SIG-M5 (cell line): ENCODE measurements around the gene MRPS7.
"Not testable (repeated sequence)": the region's sequence is repeated elsewhere in the genome, so short reads cannot be mapped to it uniquely, and the experiment has no call there.

ENCODE experiments used
- DNase-seq: peaks from one replicate; lab custom pipeline; 2025; lab: John Stamatoyannopoulos, UW

The MRPS7 gene

DNA sequence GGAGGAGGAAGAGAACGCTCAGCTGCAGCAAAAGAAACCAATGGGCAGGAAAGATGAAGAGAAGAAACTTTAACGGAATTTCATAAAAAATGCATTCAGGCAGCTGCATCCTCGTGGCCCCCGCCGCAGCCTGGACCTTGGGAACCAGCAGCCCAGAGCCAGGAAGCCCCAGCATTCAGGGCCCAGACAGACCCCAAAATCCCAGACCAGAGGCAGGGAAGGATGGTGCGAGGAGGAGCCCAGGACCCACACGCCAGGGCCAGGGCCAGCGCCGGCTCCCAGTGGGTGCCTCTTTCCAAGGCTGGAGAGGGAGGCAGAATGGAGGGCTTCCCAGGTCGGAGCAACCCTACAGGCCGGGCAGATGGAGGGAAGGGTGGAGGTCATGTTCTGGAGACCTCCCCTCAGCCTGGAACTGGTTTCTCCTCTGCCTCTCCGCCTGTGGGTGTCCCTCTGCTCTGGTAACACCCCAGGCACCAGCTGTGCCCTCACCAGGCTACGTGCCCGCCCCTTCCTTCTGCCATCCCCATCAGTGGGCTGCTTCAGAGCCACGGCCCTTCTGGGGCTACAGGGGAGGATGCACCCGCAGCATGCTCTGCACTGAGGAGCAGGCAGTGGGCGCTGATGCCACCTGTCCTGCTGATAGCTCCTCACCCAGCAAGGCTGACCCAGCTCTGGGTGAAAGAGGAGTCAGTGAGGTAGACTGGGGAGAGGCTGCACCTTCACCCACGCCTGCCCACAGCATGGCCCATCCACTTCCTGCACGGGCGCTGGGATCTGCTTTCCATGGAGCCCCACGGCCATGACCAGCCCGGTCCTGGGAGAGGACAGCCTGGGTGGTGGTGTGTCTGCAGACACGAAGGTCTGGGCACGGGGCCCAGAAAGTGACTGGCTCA lies 10.5 kb downstream of the MRPS7 start:
- DNase-seq: no peak

DNA sequence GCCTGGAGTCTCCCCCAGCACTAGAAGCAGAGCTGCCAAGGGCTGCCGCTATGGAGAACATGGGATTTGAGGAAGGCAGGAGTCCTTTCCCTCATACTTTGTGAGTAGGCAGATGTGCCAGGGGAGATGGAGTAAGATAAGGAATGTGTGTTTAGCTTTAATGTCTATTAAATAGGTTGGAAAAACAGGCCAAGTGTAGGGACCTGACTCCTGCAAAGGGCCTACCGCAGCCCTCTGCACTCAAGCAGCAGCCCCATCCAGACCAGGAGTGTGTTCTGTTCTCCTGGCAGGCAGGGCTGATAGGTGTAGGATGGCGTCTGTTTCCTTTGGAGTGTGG lies 11.1 kb downstream of the MRPS7 start:
- DNase-seq: no peak

DNA sequence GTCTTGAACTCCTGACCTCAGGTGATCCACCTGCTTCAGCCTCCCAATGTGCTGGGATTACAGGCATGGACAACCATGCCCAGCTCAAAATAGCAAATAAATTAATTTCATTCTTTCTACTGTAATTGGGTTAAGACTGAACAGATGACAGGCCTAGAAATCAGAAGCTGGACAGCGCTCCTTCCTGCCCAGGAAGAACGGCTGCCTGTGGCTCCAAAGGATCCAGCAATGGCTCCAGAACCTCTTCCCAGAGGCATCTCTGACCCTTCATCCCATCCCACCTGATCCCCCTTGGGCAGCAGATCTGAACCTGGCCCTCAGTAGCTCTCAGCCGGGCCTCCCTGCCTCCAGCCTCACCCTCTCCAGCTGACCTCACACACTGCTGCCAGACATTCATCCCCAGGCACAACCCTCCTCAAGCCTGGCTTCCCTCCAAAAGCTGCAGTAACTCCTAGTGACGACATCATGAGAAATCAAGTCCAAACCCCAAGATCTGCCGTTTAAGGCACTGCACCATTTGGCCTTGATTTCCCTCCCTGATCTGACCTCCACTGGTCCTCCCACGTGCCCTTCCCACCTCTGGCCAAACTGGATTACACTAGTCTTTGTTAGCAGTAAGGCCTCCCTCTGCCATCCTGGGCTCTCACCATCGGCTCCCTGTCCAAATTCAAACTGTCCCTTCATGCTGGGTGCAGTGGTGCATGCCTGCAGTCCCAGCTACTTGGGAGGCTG lies 12.5 kb downstream of the MRPS7 start:
- no peak for DNase-seq

DNA sequence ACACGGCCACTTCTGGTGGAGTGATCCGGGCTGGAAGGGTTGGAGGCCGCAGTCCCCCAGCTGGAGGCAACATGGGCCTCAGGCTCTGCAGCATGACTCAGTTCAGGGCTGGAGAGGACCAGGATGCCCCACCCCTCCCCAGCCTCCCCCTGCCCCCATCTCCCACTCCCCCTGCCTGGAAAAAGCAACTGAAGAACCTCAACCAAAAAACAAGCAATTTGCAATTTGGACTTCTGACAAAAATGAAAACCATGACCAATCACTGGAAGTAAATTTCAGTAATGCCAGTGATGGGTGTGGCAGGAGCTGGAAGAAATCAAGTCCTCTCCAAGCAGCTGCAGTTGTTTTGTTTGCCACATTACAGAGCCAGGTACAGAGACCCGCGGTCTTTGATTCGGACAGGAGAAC lies 16.0 kb downstream of the MRPS7 start:
- DNase-seq: no peak

DNA sequence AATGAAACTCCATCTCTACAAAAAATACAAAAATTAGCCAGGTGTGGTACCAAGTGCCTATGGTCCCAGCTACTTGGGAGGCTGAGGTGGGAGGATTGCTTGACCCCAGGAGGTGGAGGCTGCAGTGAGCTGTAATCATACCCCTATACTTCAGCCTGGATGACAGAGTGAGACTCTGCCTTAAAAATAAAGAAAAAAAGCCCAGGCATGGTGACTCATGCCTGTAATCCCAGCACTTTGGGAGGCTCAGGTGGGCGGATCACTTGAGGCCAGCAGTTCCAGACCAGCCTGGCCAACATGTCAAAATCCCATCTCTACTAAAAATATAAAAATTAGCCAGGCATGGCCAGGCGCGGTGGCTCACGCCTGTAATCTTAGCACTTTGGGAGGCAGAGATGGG lies 18.5 kb downstream of the MRPS7 start:
- DNase-seq: not testable (repeated sequence)

DNA sequence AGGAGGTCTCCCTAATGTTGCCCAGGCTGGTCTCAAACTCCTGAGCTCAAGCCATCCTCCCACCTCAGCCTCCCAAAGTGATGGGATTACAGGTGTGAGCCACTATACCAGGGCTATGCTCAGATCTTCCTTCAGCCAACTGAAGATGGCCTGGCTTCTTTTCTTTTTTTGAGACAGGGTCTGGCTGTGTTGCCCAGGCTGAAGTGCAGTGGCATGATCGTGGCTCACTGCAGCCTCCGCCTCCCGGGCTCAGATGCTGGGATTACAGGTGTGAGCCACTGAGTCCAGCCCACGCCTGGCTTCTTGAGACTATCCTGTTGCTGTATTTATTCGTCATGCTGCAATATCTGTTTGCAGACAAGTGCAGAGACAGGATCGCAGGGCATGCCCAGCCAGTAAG lies 23.4 kb downstream of the MRPS7 start:
- DNase-seq: no peak

DNA sequence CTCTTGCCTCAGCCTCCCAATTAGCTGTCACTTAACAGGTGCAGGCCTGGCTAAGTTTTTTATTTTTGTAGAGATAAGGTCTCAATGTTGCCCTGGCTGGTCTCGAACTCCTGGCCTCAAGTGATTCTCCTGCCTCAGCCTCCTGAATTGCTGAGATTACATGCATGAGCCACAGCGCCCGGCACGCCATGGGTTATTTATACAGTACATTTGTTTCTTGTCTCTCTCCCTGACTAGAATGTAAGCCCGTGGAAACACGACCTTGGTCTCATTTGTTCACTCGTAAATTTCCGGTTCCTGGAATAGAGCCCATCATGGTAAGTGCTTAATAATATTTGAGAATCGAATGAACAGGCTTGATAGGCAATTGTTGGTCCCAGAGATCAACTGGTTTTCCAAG lies 25.5 kb downstream of the MRPS7 start:
- DNase-seq: no peak

DNA sequence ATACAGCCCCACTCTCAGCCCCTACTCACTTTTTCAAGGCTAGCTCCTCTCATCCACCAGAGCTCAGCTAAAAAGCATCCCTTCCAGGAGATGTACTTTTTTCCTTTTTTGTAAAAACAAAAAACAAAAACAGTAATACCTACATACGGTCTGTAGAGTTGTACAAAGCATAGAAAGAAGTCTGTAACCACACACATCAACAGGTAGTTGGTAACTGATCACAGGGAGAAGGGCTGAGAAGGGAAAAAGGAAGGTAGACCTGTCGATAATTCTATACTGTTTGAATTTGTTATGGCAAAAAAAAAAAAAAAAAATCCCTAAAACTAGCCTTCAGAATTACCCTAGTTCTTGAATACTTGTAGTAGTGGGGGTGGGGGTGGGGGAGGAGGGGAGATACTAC lies 26.7 kb downstream of the MRPS7 start:
- DNase-seq: no peak

DNA sequence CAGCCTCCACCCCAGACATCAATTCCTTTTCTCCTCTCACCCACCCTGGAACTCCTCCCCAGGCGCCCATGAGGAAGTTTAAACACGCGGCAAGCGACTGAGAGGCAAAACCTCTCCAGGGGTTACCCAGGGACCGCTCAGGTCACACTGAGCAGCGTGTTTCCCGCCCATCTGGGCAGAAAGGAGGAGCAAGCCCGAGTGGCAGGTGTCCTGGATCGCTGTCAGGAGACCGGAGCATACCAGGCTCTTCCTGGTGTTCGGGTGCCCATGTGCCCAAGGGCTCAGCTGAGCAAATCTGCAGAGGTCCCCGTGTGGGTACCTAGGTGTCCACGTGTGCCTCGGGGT lies 27.1 kb downstream of the MRPS7 start:
- no peak for DNase-seq

DNA sequence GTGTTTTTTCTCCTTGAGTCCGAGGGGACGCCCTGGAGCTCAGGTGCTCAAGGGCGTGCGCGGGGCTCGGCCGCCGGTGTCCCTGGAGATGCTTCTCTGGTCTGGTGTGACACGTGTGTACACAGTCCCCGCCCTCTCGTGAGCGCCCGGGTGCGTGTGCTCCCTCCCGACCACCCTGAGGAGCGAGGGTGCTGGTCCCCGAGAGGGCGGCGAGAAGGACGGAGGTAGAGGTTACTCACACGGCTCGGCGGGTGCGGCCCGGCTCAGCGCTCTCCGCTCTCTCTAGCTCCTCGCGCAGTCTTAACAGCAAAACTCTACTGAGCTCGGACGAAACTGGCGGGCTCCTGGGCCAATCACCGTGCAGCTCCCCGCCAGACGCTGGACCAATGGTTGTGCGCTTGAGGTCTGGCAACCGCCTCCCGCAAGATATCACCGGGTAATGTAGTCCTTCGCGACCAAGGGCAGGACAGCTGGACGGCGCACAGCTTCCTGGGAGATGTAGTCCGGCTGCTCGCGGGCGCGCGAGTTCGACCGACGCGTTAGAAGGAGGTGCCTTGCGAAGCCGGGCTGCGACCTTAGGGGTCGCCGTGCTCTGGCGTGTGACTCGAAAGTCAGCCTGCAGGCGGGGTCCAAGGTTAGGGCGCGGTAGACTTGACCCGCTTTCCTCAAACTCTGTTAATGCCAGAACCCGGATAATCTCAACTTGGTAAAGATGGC lies 27.6 kb downstream of the MRPS7 start, which contains the start of gene SLC25A19:
Gene SLC25A19, minus strand, starts transcription at position 319 of the 717 bp plus-strand sequence. CDS start 2,669 bp downstream, outside the sequence.
- DNase-seq: peak; percentile 94

DNA sequence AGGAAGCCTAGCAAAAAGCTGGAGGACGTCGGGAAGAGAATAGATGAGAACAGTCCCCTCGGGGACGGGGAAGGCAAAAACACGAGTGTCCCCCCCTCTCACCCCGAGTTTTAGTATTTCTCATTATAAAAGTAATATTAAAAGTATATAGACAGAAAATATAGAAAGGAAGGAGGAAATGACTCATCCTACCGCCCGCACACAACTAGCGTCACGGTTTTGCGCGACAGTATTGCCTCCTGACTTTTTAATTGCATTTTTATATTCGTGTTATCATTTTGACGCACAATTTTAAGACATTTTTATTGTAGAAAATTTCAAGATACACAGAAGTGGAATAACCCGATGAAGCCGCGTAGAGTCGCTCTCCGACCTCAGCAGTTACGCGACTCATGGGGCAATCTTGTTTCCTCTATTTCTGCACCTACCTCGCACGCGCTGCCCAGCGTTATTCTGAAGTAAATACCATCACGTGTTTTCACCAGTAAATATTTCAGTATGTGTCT lies 28.2 kb downstream of the MRPS7 start:
- DNase-seq: peak; percentile 73

DNA sequence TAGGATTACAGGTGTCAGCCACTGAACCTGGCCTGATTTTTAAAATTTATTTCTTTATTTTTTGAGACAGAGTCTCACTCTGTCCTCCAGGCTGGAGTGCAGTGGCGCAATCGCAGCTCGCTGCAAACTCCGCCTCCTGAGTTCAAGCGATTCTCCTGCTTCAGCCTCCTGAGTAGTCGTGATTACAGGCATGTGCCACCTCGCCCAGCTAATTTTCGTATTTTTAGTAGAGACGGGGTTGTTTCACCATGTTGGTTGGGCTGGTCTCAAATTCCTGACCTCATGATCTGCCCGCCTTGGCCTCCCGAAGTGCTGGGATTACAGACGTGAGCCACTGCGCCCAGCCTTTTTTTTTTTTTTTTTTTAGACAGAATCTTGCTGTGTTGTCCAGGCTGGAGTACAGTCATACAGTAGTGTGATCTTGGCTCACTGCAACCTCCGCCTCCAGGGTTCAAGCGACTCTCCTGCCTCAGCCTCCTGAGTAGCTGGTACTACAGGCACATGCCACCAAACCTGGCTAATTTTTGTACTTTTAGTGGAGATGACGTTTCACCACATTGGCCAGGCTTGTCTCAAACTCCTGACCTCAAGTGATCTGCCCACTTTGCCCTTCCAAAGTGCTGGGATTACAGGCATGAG lies 31.2 kb downstream of the MRPS7 start:
- DNase-seq: not testable (repeated sequence)

DNA sequence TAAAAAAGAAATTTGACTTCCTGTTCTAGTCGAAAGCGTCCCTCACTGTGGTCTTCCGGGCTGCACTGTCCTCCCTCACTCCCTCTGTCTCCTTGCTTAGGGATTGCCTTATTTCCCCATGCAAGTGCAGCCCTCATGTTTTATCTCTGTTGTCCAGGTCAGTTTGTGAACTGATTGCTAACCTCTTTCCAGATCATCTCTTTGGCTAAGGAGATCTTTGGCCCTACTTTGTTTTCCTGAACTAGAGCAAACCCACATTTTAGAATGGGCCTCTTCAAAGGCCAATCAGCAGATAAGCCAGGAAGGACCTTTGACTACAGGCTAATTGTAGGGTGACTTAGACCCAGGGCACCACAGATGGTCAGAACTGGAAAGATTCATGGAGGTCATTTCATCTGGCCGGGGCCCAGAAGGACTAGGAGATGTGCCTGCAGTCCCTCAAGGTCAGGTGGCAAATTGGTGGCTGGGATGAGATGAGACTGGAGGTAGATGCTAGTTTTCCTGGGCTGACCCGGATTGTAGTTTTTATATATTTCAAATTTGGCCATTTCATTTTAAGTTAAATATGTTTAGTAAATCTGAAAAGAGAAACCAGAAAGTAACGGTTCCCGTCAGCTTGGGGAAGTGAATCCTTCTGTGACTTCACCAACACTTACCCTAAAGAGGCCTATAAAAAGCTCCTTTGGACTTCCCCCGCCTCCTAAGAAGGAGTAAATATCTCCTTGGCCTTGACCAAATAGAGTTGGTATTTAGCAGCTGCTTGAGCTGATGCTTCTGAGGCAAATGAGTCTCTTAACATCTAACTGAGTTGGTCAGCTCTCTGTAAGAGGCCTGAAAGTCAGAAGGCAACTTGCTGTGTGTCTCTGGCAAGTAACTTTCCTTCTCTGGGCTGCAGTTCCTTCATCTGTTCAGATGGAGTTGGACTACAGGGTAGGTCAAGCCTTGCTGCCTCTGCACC lies 33.8 kb downstream of the MRPS7 start:
- peak; percentile 75 for DNase-seq

DNA sequence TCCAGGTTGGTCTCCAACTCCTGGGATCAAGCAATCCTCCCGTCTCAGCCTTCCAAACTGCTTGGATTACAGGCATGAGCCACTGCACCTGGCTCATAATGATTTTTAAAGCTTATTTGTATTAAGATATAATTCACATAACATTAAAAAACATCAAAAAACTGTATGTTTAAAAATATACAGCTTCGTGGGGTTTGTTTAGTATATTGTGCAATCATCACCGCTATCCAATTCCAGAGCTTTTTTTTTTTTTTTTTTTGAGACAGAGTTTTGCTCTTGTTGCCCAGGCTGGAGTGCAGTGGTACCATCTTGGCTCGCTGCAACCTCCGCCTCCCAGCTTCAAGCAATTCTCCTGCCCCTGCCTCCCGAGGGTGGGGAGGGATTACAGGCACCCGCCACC lies 38.6 kb downstream of the MRPS7 start:
- no peak for DNase-seq

DNA sequence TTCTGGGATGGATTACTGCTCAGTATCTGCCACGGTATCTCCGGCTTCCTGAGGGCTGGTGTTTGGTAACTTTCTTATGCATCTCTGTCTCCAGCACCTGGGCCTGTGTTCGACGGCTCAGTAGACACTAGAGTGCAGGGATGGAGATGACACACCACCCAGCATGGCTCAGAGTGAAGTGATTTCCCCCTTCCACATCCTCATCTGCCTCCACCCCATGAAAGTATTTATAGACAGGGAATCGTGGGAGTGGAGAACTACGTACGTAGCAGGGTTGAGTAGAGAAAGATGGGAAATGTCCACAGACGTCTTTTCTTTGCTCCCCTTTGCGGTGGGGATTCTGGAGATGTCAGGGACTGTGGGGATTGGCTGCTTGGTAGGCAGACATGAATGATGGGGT lies 39.4 kb downstream of the MRPS7 start:
- DNase-seq: no peak

DNA sequence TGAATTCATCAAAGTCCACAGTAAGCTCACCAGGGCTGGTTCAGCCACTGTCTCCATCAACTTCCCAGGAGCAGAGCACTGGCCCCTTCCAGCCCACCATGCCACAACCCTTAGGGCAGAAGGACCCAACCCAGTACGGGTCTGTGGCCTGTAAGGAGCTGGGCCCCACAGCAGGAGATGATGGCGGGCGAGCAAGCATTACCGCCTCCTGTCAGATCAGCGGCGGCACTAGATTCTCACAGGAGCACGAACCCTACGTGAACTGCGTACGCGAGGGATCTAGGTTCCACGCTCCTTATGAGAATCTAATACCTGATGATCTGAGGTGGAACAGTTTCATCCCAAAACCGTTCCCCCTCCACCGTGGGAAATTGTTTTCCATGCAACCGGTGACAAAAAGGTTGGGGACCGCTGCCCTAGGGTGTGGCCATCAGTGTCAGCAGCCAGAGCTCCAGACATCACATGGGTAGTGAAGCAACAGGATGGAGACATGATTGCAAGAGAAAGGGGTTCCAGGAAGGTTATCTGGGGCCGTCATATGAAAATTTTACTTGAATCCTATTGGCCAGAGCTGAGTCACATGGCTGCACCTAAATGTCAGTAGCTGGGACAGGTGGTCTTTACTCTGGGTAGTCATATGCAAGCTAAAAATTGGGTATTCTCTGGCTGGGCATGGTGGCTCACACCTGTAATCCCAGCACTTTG lies 40.0 kb downstream of the MRPS7 start:
- no peak for DNase-seq

DNA sequence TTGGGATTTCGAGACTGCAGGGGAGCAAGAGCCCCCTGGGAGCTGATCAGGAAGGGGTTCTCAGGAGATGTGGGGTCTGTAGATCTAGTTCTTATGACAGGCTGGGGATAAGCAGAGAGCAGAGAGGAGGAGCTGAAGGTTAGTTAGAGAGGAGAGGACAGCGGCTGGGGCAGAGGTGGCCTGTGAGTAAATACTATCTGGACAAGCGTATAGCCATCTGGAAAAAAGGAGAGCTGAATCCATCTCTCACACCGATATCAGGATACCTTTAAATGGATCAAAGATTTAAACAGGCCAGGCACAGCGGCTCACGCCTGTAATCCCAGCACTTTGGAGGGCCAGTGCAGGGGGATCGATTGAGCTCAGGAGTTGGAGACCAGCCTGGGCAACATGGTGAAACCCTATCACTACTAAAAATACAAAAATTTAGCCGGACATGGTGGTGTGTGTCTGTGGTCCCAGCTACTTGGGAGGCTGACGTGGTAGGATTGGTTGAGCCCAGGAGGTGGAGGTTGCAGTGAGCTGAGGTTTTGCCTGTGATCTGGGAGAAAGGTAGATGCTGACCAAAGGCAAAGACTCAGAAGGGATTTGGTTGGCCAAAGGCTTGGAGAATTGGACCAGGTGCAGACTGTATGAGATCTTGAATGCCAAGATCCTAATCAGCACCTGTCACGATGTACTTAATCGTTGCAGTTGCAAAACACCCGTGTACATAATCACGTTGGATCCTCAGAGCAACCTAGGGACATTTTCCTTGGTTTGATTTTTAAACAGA lies 46.5 kb downstream of the MRPS7 start:
- no peak for DNase-seq

DNA sequence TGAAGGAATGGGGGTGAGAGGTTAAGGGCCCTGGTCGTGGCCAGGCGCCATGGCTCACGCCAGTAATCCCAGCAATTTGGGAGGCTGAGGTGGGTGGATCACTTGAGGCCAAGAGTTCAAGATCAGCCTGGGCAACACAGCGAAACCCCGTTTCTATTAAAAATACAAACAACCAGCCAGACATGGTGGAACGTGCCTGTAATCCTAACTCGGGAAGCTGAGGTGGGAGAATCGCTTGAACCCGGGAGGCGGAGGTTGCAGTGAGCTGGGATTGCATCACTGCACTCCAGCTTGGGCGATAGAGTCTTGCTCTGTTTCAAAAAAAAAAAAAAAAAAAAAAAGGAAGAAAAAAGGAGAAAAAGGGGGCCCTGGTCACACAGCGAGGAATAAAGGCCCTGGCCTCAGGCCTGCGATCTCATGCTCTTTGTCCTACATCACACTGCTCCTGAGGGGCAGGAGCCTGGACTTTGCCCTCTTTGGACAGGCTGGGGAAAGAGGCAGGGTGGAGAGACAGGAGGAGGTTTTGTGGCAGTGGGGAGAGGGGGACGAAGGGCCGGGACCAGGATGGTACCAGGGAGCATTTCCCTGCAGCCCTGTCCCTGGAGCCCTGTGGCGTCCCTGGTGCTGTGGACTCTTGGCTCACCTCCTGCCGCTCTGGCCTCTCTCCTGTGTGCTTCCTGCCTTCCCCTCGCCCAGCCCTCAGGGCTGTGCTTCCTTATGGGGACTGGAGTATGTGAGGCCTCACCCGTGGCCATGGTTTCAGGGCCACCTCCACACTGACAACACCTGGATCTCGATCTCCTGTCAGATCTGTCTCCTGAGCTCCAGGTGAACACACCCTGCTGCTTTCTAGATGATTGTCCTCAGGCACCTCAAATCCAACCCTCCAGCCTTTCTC lies 47.3 kb downstream of the MRPS7 start:
- DNase-seq: no peak
